Liver (tissue), 9 donors: ENCODE results near the gene TP53I13. TPM values are rescaled to one million over a fixed set of nuclear protein-coding genes. Genes with fewer than 3 reads are reported as not detected.
A peak's percentile ranks its signal among the peaks of the same experiment; 100 is the strongest.

Experiments
- DNase-seq: peaks from one replicate; pipeline ENCODE4 v3.0.0-alpha.2; 2017; ENCODE audit warnings: low spot score
- H3K27ac ChIP-seq, 2 donors: one replicate each; pipeline ENCODE4 v1.7.0; 2013; ENCODE audit warnings: inconsistent platforms in 2 of 2, low read length in 2 of 2, control low read depth in 1 of 2, low read depth in 1 of 2, mild to moderate bottlenecking in 1 of 2
- H3K27me3 ChIP-seq, 4 donors: one replicate each; pipeline versions ENCODE4 v1.6.1 to v1.7.0; 2013; ENCODE audit warnings: low read length in 3 of 4, inconsistent platforms in 1 of 4, mild to moderate bottlenecking in 1 of 4, moderate library complexity in 1 of 4; ENCODE audit not compliant: control insufficient read depth in 4 of 4, insufficient read depth in 4 of 4
- H3K36me3 ChIP-seq, 4 donors: one replicate each; pipeline versions ENCODE4 v1.6.1 to v1.7.0; 2013; ENCODE audit warnings: low read length in 3 of 4, mild to moderate bottlenecking in 3 of 4, low read depth in 1 of 4, moderate library complexity in 1 of 4; ENCODE audit not compliant: control insufficient read depth in 4 of 4, insufficient read depth in 3 of 4
- H3K4me1 ChIP-seq, 4 donors: one replicate each; pipeline versions ENCODE4 v1.6.1 to v1.7.0; 2013; ENCODE audit warnings: low read length in 3 of 4, mild to moderate bottlenecking in 3 of 4, moderate library complexity in 1 of 4; ENCODE audit not compliant: control insufficient read depth in 4 of 4, insufficient read depth in 4 of 4
- H3K4me3 ChIP-seq, 3 donors: one replicate each; pipeline versions ENCODE4 v1.6.1 to v1.7.0; 2013; ENCODE audit warnings: low read length in 3 of 3, control low read depth in 1 of 3, low read depth in 1 of 3, mild to moderate bottlenecking in 1 of 3
- H3K9ac ChIP-seq, 2 donors: one replicate each; pipeline ENCODE4 v1.7.0; 2013; ENCODE audit warnings: low read length in 2 of 2, mild to moderate bottlenecking in 2 of 2, moderate library complexity in 2 of 2, control low read depth in 1 of 2, low read depth in 1 of 2
- H3K9me3 ChIP-seq, 4 donors: one replicate each; pipeline versions ENCODE4 v1.6.1 to v1.7.0; 2013; ENCODE audit warnings: low read length in 3 of 4; ENCODE audit not compliant: control insufficient read depth in 4 of 4
- ATF3 ChIP-seq: IDR thresholded peaks from 2 replicates; pipeline ENCODE4 v1.6.1; 2016; ENCODE audit warnings: antibody characterized with exemption
- CTCF ChIP-seq: fragments of 150-350 bp; IDR thresholded peaks from 2 replicates; pipeline ENCODE4 v1.5.1; 2017; ENCODE audit warnings: improper control_type of control experiment, low read depth, low read length; ENCODE audit not compliant: missing input control
- EGR1 ChIP-seq, 2 donors: IDR thresholded peaks; 2 replicates each; pipeline ENCODE4 v1.6.1; 2016 to 2018; ENCODE audit warnings: antibody characterized with exemption in 2 of 2, low read depth in 2 of 2
- FOXA1 ChIP-seq: IDR thresholded peaks from 2 replicates; pipeline ENCODE4 v1.6.1; 2016; ENCODE audit warnings: antibody characterized with exemption
- FOXA2 ChIP-seq: IDR thresholded peaks from 2 replicates; pipeline ENCODE4 v1.6.1; 2016; ENCODE audit warnings: antibody characterized with exemption
- GABPA ChIP-seq, 2 donors: IDR thresholded peaks in 1 of 2; conservative IDR thresholded peaks in 1 of 2; 2 replicates each; pipeline ENCODE4 v1.6.1; 2016; ENCODE audit warnings: antibody characterized with exemption in 2 of 2, mild to moderate bottlenecking in 1 of 2, moderate library complexity in 1 of 2
- HNF4A ChIP-seq, 2 donors: conservative IDR thresholded peaks; 2 replicates each; pipeline ENCODE4 v1.6.1; 2016; ENCODE audit warnings: antibody characterized with exemption in 2 of 2, mild to moderate bottlenecking in 2 of 2
- HNF4G ChIP-seq: IDR thresholded peaks from 2 replicates; pipeline ENCODE4 v1.6.1; 2016; ENCODE audit warnings: antibody characterized with exemption
- JUND ChIP-seq, 2 donors: IDR thresholded peaks; 2 replicates each; pipeline ENCODE4 v1.6.1; 2016; ENCODE audit warnings: antibody characterized with exemption in 2 of 2
- MAX ChIP-seq: IDR thresholded peaks from 2 replicates; pipeline ENCODE4 v1.6.1; 2016; ENCODE audit warnings: antibody characterized with exemption
- NR2F2 ChIP-seq: IDR thresholded peaks from 2 replicates; pipeline ENCODE4 v1.6.1; 2016; ENCODE audit warnings: antibody characterized with exemption
- RAD21 ChIP-seq, 2 donors: IDR thresholded peaks; 2 replicates each; pipeline ENCODE4 v1.6.1; 2016; ENCODE audit warnings: antibody characterized with exemption in 2 of 2, mild to moderate bottlenecking in 2 of 2
- REST ChIP-seq: IDR thresholded peaks from 2 replicates; pipeline ENCODE4 v1.6.1; 2016; ENCODE audit warnings: antibody characterized with exemption, mild to moderate bottlenecking
- RXRA ChIP-seq, 2 donors: IDR thresholded peaks; 2 replicates each; pipeline ENCODE4 v1.6.1; 2017 to 2018; ENCODE audit warnings: antibody characterized with exemption in 2 of 2, mild to moderate bottlenecking in 1 of 2
- SP1 ChIP-seq: IDR thresholded peaks from 2 replicates; pipeline ENCODE4 v1.6.1; 2018; ENCODE audit warnings: antibody characterized with exemption, mild to moderate bottlenecking
- TAF1 ChIP-seq: conservative IDR thresholded peaks from 2 replicates; pipeline ENCODE4 v1.6.1; 2016; ENCODE audit warnings: antibody characterized with exemption, mild to moderate bottlenecking
- YY1 ChIP-seq: IDR thresholded peaks from 2 replicates; pipeline ENCODE4 v1.6.1; 2016; ENCODE audit warnings: antibody characterized with exemption, mild to moderate bottlenecking
- ZBTB33 ChIP-seq: IDR thresholded peaks from 2 replicates; pipeline ENCODE4 v1.6.1; 2016; ENCODE audit warnings: antibody characterized with exemption
- WGBS: extraction: QIAGEN DNeasy Blood & Tissue Kit; methylation state at CpG from one replicate; pipeline ENCODE4 v1.1.7; 2013; 5-methylcytosine and 5-hydroxymethylcytosine counted together
- polyA plus RNA-seq, 2 donors: library from polyadenylated mRNA; stranded (reverse) in 1 of 2; unstranded in 1 of 2; fragments of 200-250 nt in 1 of 2; fragments of >200 nt in 1 of 2; fragmentation: Nextera tagmentation in 1 of 2; extraction: Ambion mirVana in 1 of 2; gene quantifications; one replicate each; pipeline versions ENCODE4 v1.2.1 to v1.2.3, GENCODE V29; 2013 to 2015
- total RNA-seq, 2 donors: library from RNA; depleted of rRNA; stranded (reverse); fragments of >200 nt; gene quantifications; one replicate each; pipeline ENCODE4 v1.2.3, GENCODE V29; 2014
- donor health status: healthy.
- donor health status: healthy.
- donor health status: healthy.
- donor health status: healthy.
- donor health status: healthy.

The TP53I13 gene
- total and polyA plus RNA-seq, 4 donors: 12.2 to 42.6 (median 24.5) TPM

GRCh38 chr17:29567554-29568330 is 759 bp upstream of the TP53I13 start:
- no peak for DNase-seq
- TF ChIP-seq SP1 (peak; percentile 9), YY1 (peak; percentile 54), CTCF (peak; percentile 26), NR2F2 (no peak)
- Histone ChIP-seq H3K27me3 (no peaks in the 10 kb centered on the region), H3K4me1 (peaks cover 10 to 64% (median 50%) of the 10 kb centered on the region in 4 donors), H3K9ac (peak overlapping the region; percentile 85 to 87), H3K9me3 (no peaks in the 10 kb centered on the region), H3K4me3 (peak overlapping the region; percentile 77 to 92 (median 83)), H3K27ac (peak overlapping the region; percentile 87 to 91), H3K36me3 (peaks cover 0 to 3% (median 1%) of the 10 kb centered on the region in 4 donors)
- under 1% methylated on average over 63 of the region's 63 CpGs for WGBS

- WGBS: 80% methylated on average over 14 of the region's 14 CpGs
- H3K4me3 ChIP-seq: peak overlapping the region; percentile 57 to 77 (median 59)
- TF ChIP-seq MAX (no peak), TAF1 (no peak), YY1 (no peak), HNF4G (no peak), SP1 (no peak), RAD21 (IDR thresholded peaks at IDR 0.05) (no peak), ATF3 (no peak), HNF4A (conservative IDR thresholded peaks at IDR 0.05) (no peak), ZBTB33 (no peak), JUND (IDR thresholded peaks at IDR 0.05) (no peak), GABPA (IDR thresholded peaks at IDR 0.05 in 1 of 2, conservative IDR thresholded peaks at IDR 0.05 in 1 of 2) (no peak), EGR1 (IDR thresholded peaks at IDR 0.05; ENCODE audit: low read depth in 2 of 2) (no peak), CTCF (no peak), REST (no peak), FOXA1 (no peak), NR2F2 (no peak), FOXA2 (no peak), RXRA (IDR thresholded peaks at IDR 0.05) (no peak)
- peak overlapping the region; percentile 66 to 74 for H3K27ac ChIP-seq
- no peaks in the 10 kb centered on the region for H3K9me3 ChIP-seq
- H3K9ac ChIP-seq: peak overlapping the region in 1 of 2 donors; percentile 67
- DNase-seq: peak; percentile 37
- H3K4me1 ChIP-seq: peaks cover 21 to 75% (median 59%) of the 10 kb centered on the region in 4 donors
- H3K36me3 ChIP-seq: peaks cover 0 to 3% (median 2%) of the 10 kb centered on the region in 4 donors
- no peaks in the 10 kb centered on the region for H3K27me3 ChIP-seq
Observed at GRCh38 chr17:29569245-29569950, 897 bp downstream of the TP53I13 start.
